Liver (tissue), 9 donors: ENCODE measurements around the gene ACKR2. TPM values are rescaled to one million over a fixed set of nuclear protein-coding genes. Genes with fewer than 3 reads are reported as not detected.

Source experiments
- DNase-seq: peaks from one replicate; pipeline ENCODE4 v3.0.0-alpha.2; 2017; ENCODE audit warnings: low spot score
- H3K27ac ChIP-seq, 2 donors: one replicate each; pipeline ENCODE4 v1.7.0; 2013; ENCODE audit warnings: inconsistent platforms in 2 of 2, low read length in 2 of 2, control low read depth in 1 of 2, low read depth in 1 of 2, mild to moderate bottlenecking in 1 of 2
- H3K27me3 ChIP-seq, 4 donors: one replicate each; pipeline versions ENCODE4 v1.6.1 to v1.7.0; 2013; ENCODE audit warnings: low read length in 3 of 4, inconsistent platforms in 1 of 4, mild to moderate bottlenecking in 1 of 4, moderate library complexity in 1 of 4; ENCODE audit not compliant: control insufficient read depth in 4 of 4, insufficient read depth in 4 of 4
- H3K36me3 ChIP-seq, 4 donors: one replicate each; pipeline versions ENCODE4 v1.6.1 to v1.7.0; 2013; ENCODE audit warnings: low read length in 3 of 4, mild to moderate bottlenecking in 3 of 4, low read depth in 1 of 4, moderate library complexity in 1 of 4; ENCODE audit not compliant: control insufficient read depth in 4 of 4, insufficient read depth in 3 of 4
- H3K4me1 ChIP-seq, 4 donors: one replicate each; pipeline versions ENCODE4 v1.6.1 to v1.7.0; 2013; ENCODE audit warnings: low read length in 3 of 4, mild to moderate bottlenecking in 3 of 4, moderate library complexity in 1 of 4; ENCODE audit not compliant: control insufficient read depth in 4 of 4, insufficient read depth in 4 of 4
- H3K4me3 ChIP-seq, 3 donors: one replicate each; pipeline versions ENCODE4 v1.6.1 to v1.7.0; 2013; ENCODE audit warnings: low read length in 3 of 3, control low read depth in 1 of 3, low read depth in 1 of 3, mild to moderate bottlenecking in 1 of 3
- H3K9ac ChIP-seq, 2 donors: one replicate each; pipeline ENCODE4 v1.7.0; 2013; ENCODE audit warnings: low read length in 2 of 2, mild to moderate bottlenecking in 2 of 2, moderate library complexity in 2 of 2, control low read depth in 1 of 2, low read depth in 1 of 2
- H3K9me3 ChIP-seq, 4 donors: one replicate each; pipeline versions ENCODE4 v1.6.1 to v1.7.0; 2013; ENCODE audit warnings: low read length in 3 of 4; ENCODE audit not compliant: control insufficient read depth in 4 of 4
- ATF3 ChIP-seq: IDR thresholded peaks from 2 replicates; pipeline ENCODE4 v1.6.1; 2016; ENCODE audit warnings: antibody characterized with exemption
- EGR1 ChIP-seq, 2 donors: IDR thresholded peaks; 2 replicates each; pipeline ENCODE4 v1.6.1; 2016 to 2018; ENCODE audit warnings: antibody characterized with exemption in 2 of 2, low read depth in 2 of 2
- FOXA1 ChIP-seq: IDR thresholded peaks from 2 replicates; pipeline ENCODE4 v1.6.1; 2016; ENCODE audit warnings: antibody characterized with exemption
- FOXA2 ChIP-seq: IDR thresholded peaks from 2 replicates; pipeline ENCODE4 v1.6.1; 2016; ENCODE audit warnings: antibody characterized with exemption
- GABPA ChIP-seq, 2 donors: IDR thresholded peaks in 1 of 2; conservative IDR thresholded peaks in 1 of 2; 2 replicates each; pipeline ENCODE4 v1.6.1; 2016; ENCODE audit warnings: antibody characterized with exemption in 2 of 2, mild to moderate bottlenecking in 1 of 2, moderate library complexity in 1 of 2
- HNF4G ChIP-seq: IDR thresholded peaks from 2 replicates; pipeline ENCODE4 v1.6.1; 2016; ENCODE audit warnings: antibody characterized with exemption
- JUND ChIP-seq, 2 donors: IDR thresholded peaks; 2 replicates each; pipeline ENCODE4 v1.6.1; 2016; ENCODE audit warnings: antibody characterized with exemption in 2 of 2
- MAX ChIP-seq: IDR thresholded peaks from 2 replicates; pipeline ENCODE4 v1.6.1; 2016; ENCODE audit warnings: antibody characterized with exemption
- NR2F2 ChIP-seq: IDR thresholded peaks from 2 replicates; pipeline ENCODE4 v1.6.1; 2016; ENCODE audit warnings: antibody characterized with exemption
- RAD21 ChIP-seq, 2 donors: IDR thresholded peaks; 2 replicates each; pipeline ENCODE4 v1.6.1; 2016; ENCODE audit warnings: antibody characterized with exemption in 2 of 2, mild to moderate bottlenecking in 2 of 2
- RXRA ChIP-seq, 2 donors: IDR thresholded peaks; 2 replicates each; pipeline ENCODE4 v1.6.1; 2017 to 2018; ENCODE audit warnings: antibody characterized with exemption in 2 of 2, mild to moderate bottlenecking in 1 of 2
- SP1 ChIP-seq: IDR thresholded peaks from 2 replicates; pipeline ENCODE4 v1.6.1; 2018; ENCODE audit warnings: antibody characterized with exemption, mild to moderate bottlenecking
- TAF1 ChIP-seq: conservative IDR thresholded peaks from 2 replicates; pipeline ENCODE4 v1.6.1; 2016; ENCODE audit warnings: antibody characterized with exemption, mild to moderate bottlenecking
- YY1 ChIP-seq: IDR thresholded peaks from 2 replicates; pipeline ENCODE4 v1.6.1; 2016; ENCODE audit warnings: antibody characterized with exemption, mild to moderate bottlenecking
- WGBS: extraction: QIAGEN DNeasy Blood & Tissue Kit; methylation state at CpG from one replicate; pipeline ENCODE4 v1.1.7; 2013; 5-methylcytosine and 5-hydroxymethylcytosine counted together
- polyA plus RNA-seq, 2 donors: library from polyadenylated mRNA; stranded (reverse) in 1 of 2; unstranded in 1 of 2; fragments of 200-250 nt in 1 of 2; fragments of >200 nt in 1 of 2; fragmentation: Nextera tagmentation in 1 of 2; extraction: Ambion mirVana in 1 of 2; gene quantifications; one replicate each; pipeline versions ENCODE4 v1.2.1 to v1.2.3, GENCODE V29; 2013 to 2015
- total RNA-seq, 2 donors: library from RNA; depleted of rRNA; stranded (reverse); fragments of >200 nt; gene quantifications; one replicate each; pipeline ENCODE4 v1.2.3, GENCODE V29; 2014
- TF ChIP-seq, protein P1 (sequence below): IDR thresholded peaks from 2 replicates; pipeline ENCODE4 v1.6.1; 2016; ENCODE audit warnings: antibody characterized with exemption
- TF ChIP-seq, protein P2 (sequence below): fragments of 150-350 bp; IDR thresholded peaks from 2 replicates; pipeline ENCODE4 v1.5.1; 2017; ENCODE audit warnings: improper control_type of control experiment, low read depth, low read length; ENCODE audit not compliant: missing input control
- donor health status: healthy.
- donor health status: healthy.
- donor health status: healthy.
- donor health status: healthy.
- donor health status: healthy.

ACKR2 gene
- total and polyA plus RNA-seq, 4 donors = 7.3 to 19.3 (median 10.8) TPM

DNA sequence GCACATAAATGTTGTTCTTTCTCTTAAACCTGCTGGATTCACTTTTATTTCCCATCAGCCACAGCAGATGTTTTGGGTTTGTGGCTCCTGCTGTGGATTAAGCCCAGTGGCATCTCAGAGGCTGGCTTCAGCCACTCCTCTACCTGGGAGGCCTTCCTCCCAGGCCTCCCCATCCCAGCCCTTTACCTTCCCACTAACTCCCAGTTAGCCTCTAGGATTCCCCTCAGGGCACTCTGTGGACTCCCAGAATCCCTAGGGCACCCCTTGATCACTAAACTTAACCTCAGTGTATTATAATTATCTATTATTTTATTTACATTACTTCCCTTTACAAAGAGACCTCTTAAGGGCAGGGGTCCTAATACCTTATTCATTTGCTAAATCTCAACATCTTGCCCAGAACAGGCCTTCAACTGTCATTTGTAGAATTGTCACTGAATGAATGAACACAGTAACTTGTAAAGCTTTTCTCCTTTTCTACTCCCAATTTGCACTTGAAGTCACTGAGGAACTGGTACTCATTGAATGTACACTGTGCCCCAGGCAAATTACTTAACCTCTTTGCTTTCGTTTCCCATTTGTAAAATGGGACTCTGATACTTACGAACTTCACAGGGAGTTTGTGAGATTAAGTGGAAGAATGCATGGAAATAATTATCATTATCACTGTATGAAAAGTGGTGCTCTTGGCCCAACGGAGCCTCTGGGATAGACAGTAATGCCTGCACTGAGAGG, 44.5 kb upstream of the ACKR2 start:
- DNase-seq = no peak
- Histone ChIP-seq H3K27me3 (no peaks in the 10 kb centered on the region), H3K4me1 (peaks cover 10 to 20% (median 16%) of the 10 kb centered on the region in 4 donors), H3K9ac (no peak overlapping the region), H3K27ac (no peak overlapping the region), H3K4me3 (no peak overlapping the region), H3K9me3 (no peaks in the 10 kb centered on the region), H3K36me3 (no peaks in the 10 kb centered on the region)
- TF ChIP-seq FOXA1 (no peak), NR2F2 (no peak), RXRA (IDR thresholded peaks at IDR 0.05) (no peak), GABPA (IDR thresholded peaks at IDR 0.05 in 1 of 2, conservative IDR thresholded peaks at IDR 0.05 in 1 of 2) (no peak), FOXA2 (no peak)
- TF ChIP-seq, protein P1, sequence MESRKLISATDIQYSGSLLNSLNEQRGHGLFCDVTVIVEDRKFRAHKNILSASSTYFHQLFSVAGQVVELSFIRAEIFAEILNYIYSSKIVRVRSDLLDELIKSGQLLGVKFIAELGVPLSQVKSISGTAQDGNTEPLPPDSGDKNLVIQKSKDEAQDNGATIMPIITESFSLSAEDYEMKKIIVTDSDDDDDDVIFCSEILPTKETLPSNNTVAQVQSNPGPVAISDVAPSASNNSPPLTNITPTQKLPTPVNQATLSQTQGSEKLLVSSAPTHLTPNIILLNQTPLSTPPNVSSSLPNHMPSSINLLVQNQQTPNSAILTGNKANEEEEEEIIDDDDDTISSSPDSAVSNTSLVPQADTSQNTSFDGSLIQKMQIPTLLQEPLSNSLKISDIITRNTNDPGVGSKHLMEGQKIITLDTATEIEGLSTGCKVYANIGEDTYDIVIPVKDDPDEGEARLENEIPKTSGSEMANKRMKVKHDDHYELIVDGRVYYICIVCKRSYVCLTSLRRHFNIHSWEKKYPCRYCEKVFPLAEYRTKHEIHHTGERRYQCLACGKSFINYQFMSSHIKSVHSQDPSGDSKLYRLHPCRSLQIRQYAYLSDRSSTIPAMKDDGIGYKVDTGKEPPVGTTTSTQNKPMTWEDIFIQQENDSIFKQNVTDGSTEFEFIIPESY = no peak
- 84% methylated on average over 3 of the region's 3 CpGs for WGBS

DNA sequence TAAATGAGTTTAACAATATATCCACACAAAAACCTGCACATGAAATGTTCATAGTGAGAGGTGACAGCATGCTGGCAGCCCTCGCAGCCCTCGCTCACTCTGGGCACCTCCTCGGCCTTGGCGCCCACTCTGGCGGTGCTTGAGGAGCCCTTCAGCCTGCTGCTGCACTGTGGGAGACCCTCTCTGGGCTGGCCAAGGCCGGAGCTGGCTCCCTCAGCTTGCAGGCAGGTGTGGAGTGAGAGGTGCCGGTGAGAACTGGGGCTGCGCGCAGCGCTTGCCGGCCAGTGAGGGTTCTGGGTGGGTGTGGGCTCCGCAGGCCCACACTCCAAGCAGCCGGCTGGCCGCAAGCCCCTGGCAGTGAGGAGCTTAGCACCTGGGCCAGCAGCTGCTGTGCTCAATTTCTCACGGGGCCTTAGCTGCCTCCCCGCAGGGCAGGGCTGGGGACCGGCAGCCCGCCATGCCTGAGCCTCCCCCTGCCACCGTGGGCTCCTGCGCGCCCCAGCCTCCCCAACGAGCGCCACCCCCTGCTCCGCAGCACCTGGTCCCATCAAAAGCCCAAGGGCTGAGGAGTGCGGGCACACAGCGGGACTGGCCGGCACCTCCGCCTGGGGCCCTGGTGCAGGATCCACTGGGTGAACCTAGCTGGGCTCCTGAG, 39.6 kb upstream of the ACKR2 start:
- DNase-seq = no peak
- Histone ChIP-seq H3K9ac (no peak overlapping the region), H3K27ac (no peak overlapping the region), H3K4me1 (peaks cover 0 to 8% (median 5%) of the 10 kb centered on the region in 4 donors), H3K9me3 (no peaks in the 10 kb centered on the region), H3K36me3 (no peaks in the 10 kb centered on the region), H3K27me3 (no peaks in the 10 kb centered on the region), H3K4me3 (no peak overlapping the region)
- 98% methylated on average over 28 of the region's 28 CpGs for WGBS
- no peak for TF ChIP-seq GABPA (IDR thresholded peaks at IDR 0.05 in 1 of 2, conservative IDR thresholded peaks at IDR 0.05 in 1 of 2)
- TF ChIP-seq NR2F2 = no peak
- TF ChIP-seq, protein P2, sequence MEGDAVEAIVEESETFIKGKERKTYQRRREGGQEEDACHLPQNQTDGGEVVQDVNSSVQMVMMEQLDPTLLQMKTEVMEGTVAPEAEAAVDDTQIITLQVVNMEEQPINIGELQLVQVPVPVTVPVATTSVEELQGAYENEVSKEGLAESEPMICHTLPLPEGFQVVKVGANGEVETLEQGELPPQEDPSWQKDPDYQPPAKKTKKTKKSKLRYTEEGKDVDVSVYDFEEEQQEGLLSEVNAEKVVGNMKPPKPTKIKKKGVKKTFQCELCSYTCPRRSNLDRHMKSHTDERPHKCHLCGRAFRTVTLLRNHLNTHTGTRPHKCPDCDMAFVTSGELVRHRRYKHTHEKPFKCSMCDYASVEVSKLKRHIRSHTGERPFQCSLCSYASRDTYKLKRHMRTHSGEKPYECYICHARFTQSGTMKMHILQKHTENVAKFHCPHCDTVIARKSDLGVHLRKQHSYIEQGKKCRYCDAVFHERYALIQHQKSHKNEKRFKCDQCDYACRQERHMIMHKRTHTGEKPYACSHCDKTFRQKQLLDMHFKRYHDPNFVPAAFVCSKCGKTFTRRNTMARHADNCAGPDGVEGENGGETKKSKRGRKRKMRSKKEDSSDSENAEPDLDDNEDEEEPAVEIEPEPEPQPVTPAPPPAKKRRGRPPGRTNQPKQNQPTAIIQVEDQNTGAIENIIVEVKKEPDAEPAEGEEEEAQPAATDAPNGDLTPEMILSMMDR = no peak
- TF ChIP-seq, protein P1 = no peak
- TF ChIP-seq JUND (IDR thresholded peaks at IDR 0.05) = no peak
- no peak for TF ChIP-seq FOXA2
- no peak for TF ChIP-seq RAD21 (IDR thresholded peaks at IDR 0.05)
- TF ChIP-seq HNF4G = no peak
- TF ChIP-seq TAF1 = no peak
- TF ChIP-seq ATF3 = no peak
- TF ChIP-seq EGR1 (IDR thresholded peaks at IDR 0.05; ENCODE audit: low read depth in 2 of 2) = no peak
- no peak for TF ChIP-seq SP1
- no peak for TF ChIP-seq YY1
- TF ChIP-seq MAX = no peak
- TF ChIP-seq FOXA1 = no peak
- no peak for TF ChIP-seq RXRA (IDR thresholded peaks at IDR 0.05)
